Iris pigment epithelial cell (primary cell): Measurements from ENCODE around the gene DND1.
A peak's percentile ranks its signal among the peaks of the same experiment; 100 is the strongest.
"Not testable (repeated sequence)": the region's sequence is repeated elsewhere in the genome, so short reads cannot be mapped to it uniquely, and the experiment has no call there.

Source experiments
- DNase-seq: peaks from one replicate; pipeline ENCODE4 v3.0.0-alpha.2; 2011; ENCODE audit warnings: low read depth

Gene DND1

GRCh38 chr5:140673187-140673976 is at the start of gene DND1:
Gene DND1 (minus strand): TSS chr5:140673576. CDS start chr5:140673542, 34 bp downstream.
- no peak for DNase-seq

- DNase-seq: not testable (repeated sequence)
Measured at GRCh38 chr5:140721395-140721794, 48.0 kb upstream of the DND1 start.

DNA sequence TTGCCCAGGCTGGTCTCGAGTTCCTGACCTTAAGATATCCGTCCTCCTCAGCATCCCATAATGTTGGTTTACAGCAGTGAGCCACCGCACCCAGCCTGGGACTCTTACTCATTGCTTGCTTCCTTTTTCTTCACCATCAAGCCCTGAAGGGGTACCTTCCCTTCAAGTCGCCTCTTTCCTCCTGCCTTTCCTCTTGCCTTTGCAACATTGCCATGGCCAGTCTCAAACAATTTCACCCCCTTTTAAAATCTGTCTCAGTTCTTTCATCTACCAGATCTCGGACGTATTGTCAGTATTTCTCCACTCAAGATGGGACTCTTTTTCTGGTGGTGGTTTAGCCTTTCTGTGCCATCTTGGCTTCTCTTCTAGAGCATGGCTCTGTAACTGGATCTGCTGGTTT is 47.4 kb upstream of the DND1 start:
- not testable (repeated sequence) for DNase-seq

- DNase-seq: no peak
Measured at GRCh38 chr5:140718266-140718592, 44.9 kb upstream of the DND1 start.

GRCh38 chr5:140716238-140716637 is 42.9 kb upstream of the DND1 start:
- not testable (repeated sequence) for DNase-seq

- no peak for DNase-seq
Measured at GRCh38 chr5:140713562-140714094, 40.3 kb upstream of the DND1 start.

DNA sequence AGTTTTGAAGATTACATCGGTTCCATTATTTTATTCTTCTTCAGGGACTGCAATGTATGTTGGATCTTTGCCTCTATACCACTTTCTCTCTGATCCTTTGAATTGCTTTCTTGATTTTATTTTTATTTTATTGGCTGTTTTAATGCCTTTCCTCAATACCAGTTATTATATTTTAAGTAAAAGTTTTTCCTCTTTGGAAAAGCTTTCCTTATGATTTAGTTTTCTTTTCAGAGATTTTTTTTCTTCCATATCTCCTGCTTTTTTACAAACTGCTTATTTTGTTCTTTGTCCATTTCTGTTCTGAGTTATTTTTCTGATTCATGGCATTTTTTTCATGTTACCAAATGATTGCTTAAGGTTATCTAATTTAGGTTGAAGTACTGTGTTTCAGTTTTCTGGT is 38.4 kb upstream of the DND1 start:
- no peak for DNase-seq

- peak; percentile 97 for DNase-seq
Measured at GRCh38 chr5:140710899-140711552, 37.6 kb upstream of the DND1 start.

- DNase-seq: not testable (repeated sequence)
Measured at GRCh38 chr5:140708787-140709186, 35.4 kb upstream of the DND1 start.

DNA sequence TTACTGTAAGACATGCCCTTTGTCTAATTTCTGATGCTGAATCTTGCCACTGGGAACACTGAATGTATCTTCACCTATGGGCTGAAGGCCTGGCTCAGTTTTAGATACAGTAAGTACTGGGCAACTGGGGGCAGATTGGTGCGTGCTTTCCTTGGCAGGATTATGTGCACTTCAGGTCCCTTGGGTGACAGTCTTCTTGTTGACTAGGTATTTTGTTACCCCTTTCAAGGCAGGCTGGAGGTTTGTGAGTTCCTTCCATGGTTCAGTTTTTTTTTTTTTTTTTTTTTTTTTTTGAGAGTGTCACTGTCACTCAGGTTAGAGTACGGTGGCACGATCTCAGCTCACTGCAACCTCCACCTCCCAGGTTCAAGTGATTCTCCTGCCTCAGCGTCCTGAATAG is 34.4 kb upstream of the DND1 start:
- no peak for DNase-seq

DNA sequence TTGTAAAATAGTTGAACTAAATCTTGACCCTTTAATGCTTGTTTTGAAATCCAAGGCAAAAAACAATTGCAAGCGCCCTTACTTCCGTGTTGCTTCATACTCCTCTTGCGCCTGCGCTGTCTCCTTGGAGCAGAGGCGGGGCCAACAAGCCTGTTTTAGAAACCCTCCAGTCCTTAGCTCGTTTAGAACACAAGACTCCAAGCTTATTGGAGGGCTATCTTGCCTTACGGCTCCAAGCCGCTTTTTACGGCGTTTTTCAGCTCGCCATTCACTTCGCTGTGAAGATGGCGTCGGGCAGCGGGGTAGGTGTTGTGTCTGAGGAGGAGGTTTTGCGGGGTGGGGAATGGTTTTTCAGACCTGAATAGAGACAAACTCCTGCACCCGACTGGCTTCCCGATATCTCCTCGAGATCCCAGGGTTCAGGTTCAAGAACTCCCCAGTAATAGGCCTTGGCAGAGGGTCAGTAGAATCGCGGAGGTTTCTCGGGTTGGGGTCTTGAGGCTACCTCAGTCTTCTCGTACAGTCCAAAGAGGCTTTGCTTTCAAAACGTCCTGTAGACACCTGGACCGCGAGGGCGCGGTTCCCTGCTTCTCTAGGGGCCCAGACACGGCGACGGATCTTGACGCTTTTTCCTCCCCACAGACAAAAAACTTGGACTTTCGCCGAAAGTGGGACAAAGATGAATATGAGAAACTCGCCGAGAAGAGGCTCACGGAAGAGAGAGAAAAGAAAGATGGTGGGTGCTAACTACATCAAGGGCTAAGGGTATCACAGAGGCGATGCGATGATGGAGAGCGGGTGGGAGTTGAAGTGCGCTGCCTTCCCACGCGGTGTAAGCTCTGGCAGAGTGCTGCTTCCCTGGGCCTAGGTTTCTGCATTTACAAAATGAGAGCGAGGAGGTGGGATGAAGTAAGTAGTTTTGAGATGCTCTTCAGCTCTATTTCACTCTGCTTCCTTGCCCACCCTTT is 27.1 kb upstream of the DND1 start, which contains the start of gene ZMAT2:
TSS of gene ZMAT2 (plus strand) at position 271 of the 968 bp plus-strand sequence. CDS start at position 285, 14 bp downstream.
- DNase-seq: peak; percentile 100

- no peak for DNase-seq
Measured at GRCh38 chr5:140696891-140697492, 23.6 kb upstream of the DND1 start.

GRCh38 chr5:140694276-140694675 is 20.9 kb upstream of the DND1 start:
- DNase-seq: peak; percentile 86

DNA sequence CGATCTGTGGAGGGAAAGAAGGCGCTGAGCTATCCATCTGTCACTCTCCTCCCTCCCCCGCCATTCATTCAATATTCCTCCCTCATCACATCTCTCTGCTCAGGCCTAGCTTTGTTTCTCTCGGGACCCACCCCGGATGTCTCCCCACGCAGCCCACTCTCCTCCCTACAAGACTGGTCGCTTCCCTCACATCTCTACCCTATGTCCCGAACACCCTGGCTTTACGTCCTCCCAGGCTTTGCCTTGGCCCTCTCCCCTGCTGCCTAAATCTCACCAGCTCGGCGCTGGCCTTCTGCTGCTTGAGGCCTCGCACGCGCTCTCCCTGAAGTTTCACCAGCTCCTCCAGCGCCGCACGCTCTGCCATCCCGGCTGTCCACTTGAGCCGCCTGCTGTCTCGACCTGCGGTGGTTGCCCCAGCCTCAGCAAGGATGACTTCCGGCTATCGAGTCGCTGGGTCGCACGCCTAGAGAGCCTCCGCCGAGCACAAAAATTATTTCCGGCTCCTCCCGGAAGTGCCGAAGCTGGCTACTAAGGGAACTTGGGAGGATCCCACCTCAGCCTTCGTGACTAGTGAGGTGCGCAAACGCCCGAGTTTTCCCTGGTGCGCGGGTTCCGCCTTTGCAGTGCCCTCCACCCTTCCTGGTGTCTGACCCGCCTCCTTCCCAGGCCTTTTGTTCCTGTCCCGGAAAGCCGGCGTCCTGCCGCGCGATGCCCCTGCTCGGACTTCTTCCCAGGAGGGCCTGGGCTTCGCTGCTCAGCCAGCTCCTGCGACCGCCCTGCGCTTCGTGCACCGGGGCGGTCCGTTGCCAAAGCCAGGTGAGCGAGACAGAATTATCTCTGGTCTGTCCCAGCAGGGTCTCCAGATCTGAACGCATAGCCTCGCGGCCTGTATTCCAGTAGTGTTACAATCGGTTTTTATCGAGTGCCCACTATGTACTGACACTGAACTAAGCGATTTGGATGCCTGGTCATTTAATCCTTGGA is 17.9 kb upstream of the DND1 start, which contains the start of the genes HARS1 and HARS2:
TSS of gene HARS1 (minus strand) at position 430 of the 984 bp plus-strand sequence. CDS start at position 364, 66 bp downstream.
TSS of gene HARS2 (plus strand) at position 515 of the 984 bp plus-strand sequence. CDS start at position 709, 194 bp downstream.
- peak; percentile 95 for DNase-seq

GRCh38 chr5:140690376-140690932 is 17.1 kb upstream of the DND1 start:
- no peak for DNase-seq

DNA sequence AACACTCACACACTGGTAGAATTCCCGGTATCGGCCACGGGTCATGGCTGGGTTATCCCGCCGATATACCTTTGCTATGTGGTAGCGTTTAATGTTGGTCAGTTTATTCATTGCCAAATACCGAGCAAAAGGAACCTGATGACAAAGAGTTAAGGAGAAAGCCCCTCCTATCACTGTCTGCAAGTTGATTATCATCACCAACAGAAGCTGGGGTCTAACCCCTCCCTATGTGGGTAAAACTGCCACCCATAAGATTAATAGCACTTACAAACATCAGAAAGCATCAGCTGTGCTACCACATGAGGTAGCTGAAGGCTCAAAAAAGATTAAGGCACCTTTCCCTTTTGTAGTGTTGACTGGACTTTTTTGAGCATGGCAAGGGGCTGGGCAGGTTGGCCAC is 5.6 kb upstream of the DND1 start:
- DNase-seq: no peak

DNA sequence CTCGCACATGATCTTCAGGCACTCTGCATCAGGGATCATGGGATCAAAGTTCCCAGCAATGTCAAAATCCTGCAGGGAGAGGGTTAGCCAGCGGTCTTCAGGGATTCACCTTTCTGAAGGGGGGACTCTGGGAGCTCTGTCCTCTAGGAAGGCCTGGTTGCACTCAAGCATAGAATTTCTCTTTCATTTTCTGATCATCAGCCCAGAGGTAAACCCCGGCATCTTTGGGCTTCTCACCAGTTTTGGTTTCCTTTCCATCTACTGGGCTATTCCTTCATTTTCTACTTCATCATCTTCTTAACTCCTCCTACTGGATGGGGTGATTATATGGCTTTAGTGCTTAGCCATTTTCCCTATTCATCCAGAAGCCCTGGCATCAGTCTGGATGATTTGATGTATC is 4.6 kb upstream of the DND1 start:
- DNase-seq: no peak

- no peak for DNase-seq
Measured at GRCh38 chr5:140674629-140675028, 1.3 kb upstream of the DND1 start.

DNA sequence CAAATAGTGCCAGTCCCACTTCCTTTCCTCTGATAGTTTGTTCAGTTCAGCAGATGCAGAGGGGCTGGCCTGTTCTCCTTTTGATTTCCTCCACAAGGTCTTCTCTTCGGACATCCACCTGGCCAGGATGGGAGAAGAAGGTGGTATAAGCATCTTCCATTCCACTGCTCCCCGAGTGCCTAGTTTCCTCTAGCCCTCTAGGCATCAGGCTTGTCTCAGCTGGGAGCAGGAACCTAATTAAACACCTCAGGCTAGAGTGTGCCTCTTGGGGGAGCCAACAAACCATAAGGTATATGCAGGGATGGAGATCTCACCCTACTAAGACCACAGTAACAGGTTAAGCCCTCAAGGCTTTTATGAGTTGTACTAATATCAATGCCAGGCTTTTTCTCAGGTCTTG is 835 bp upstream of the DND1 start:
- DNase-seq: no peak
